ENCODE results near the gene ATP1A3. TPM values are rescaled to one million over a fixed set of nuclear protein-coding genes. Genes with fewer than 3 reads are reported as not detected.
A peak's percentile ranks its signal among the peaks of the same experiment; 100 is the strongest.

The ATP1A3 gene
- total RNA-seq, 1 donor from 2014 or later = 1.8 TPM

- ChIA-PET CTCF (no interaction called here), POLR2A (no interaction called here)
- no peaks in the 10 kb centered on the region for H3K9me3 Mint-ChIP-seq
- H3K4me3 Mint-ChIP-seq = no peak overlapping the region
- H3K36me3 Mint-ChIP-seq (ENCODE audit: low read depth) = no peaks in the 10 kb centered on the region
- H3K27ac Mint-ChIP-seq = no peak overlapping the region
- H3K27me3 Mint-ChIP-seq = peaks cover 59% of the 10 kb centered on the region
- intact Hi-C loops (cut with micrococcal nuclease) = no loop called here
- ATAC-seq (ENCODE audit: low read depth) (no peak), DNase-seq (peak; percentile 45)
- peaks cover 33% of the 10 kb centered on the region for H3K4me1 Mint-ChIP-seq
- no peak for TF ChIP-seq CTCF (IDR thresholded peaks at IDR 0.05)
Measured at GRCh38 chr19:41998246-41999020, 4.4 kb upstream of the ATP1A3 start.

GRCh38 chr19:41997851-41998229 is 3.8 kb upstream of the ATP1A3 start:
- no peaks in the 10 kb centered on the region for H3K36me3 Mint-ChIP-seq (ENCODE audit: low read depth)
- intact Hi-C loops (cut with micrococcal nuclease) = no loop called here
- ChIA-PET POLR2A (interaction anchor here (0.6 to 0.7 kb wide), 2 partner anchors 14 to 41 kb away, joined by 4 to 8 read pairs; no protein-coding TSS in a partner anchor), CTCF (no interaction called here)
- peak overlapping the region; percentile 48 for H3K4me3 Mint-ChIP-seq
- peaks cover 35% of the 10 kb centered on the region for H3K4me1 Mint-ChIP-seq
- no peak for ATAC-seq (ENCODE audit: low read depth)
- no peak overlapping the region for H3K27ac Mint-ChIP-seq
- no peak for DNase-seq
- H3K27me3 Mint-ChIP-seq = peaks cover 57% of the 10 kb centered on the region
- no peaks in the 10 kb centered on the region for H3K9me3 Mint-ChIP-seq
- no peak for TF ChIP-seq CTCF (IDR thresholded peaks at IDR 0.05)

- Mint-ChIP-seq H3K4me3 (peak overlapping the region; percentile 48), H3K27ac (no peak overlapping the region), H3K36me3 (ENCODE audit: low read depth) (no peaks in the 10 kb centered on the region), H3K27me3 (peaks cover 60% of the 10 kb centered on the region), H3K9me3 (no peaks in the 10 kb centered on the region), H3K4me1 (peaks cover 38% of the 10 kb centered on the region)
- intact Hi-C loops (cut with micrococcal nuclease) = no loop called here
- POLR2A ChIA-PET = interaction anchor here (0.6 to 0.7 kb wide), 3 partner anchors 14 to 44 kb away, joined by 3 to 8 read pairs (median 4); no protein-coding TSS in a partner anchor
- DNase-seq (peak; percentile 46), ATAC-seq (ENCODE audit: low read depth) (peak; percentile 23)
- CTCF ChIA-PET = no interaction called here
- no peak for TF ChIP-seq CTCF (IDR thresholded peaks at IDR 0.05)
Measured at GRCh38 chr19:41997121-41997850, 3.3 kb upstream of the ATP1A3 start.

GRCh38 chr19:41995959-41996797 is 2.1 kb upstream of the ATP1A3 start:
- ATAC-seq (ENCODE audit: low read depth) (no peak), DNase-seq (no peak)
- CTCF ChIA-PET = no interaction called here
- H3K4me1 Mint-ChIP-seq = peaks cover 38% of the 10 kb centered on the region
- POLR2A ChIA-PET = no interaction called here
- intact Hi-C loops (cut with micrococcal nuclease) = no loop called here
- H3K36me3 Mint-ChIP-seq (ENCODE audit: low read depth) = no peaks in the 10 kb centered on the region
- H3K27ac Mint-ChIP-seq = no peak overlapping the region
- H3K27me3 Mint-ChIP-seq = peaks cover 50% of the 10 kb centered on the region
- no peak for TF ChIP-seq CTCF (IDR thresholded peaks at IDR 0.05)
- H3K9me3 Mint-ChIP-seq = no peaks in the 10 kb centered on the region
- H3K4me3 Mint-ChIP-seq = no peak overlapping the region

Data from activated B cell treated with CpG ODN at 0.5 μM for 24 hours (primary cell).